ENCODE data around the gene CAMTA1. TPM values are rescaled to one million over a fixed set of nuclear protein-coding genes. Genes with fewer than 3 reads are reported as not detected.

The CAMTA1 gene
- polyA plus RNA-seq, 1 of the 3 experiments (the other 2 are of a cell fraction): 63.1 TPM

GRCh38 chr1:7352364-7352763 is 567.1 kb downstream of the CAMTA1 start:
- Histone ChIP-seq H4K20me1 (ENCODE audit: insufficient read depth) (no peaks in the 10 kb centered on the region), H3K9me3 (no peaks in the 10 kb centered on the region), H3K27ac (ENCODE audit: low read depth in 2 of 2, low read length in 1 of 2) (no peak overlapping the region), H3K9me2 (no peaks in the 10 kb centered on the region), H3K27me3 (ENCODE audit: insufficient read depth) (no peaks in the 10 kb centered on the region), H3K79me2 (ENCODE audit: insufficient read depth) (no peaks in the 10 kb centered on the region), H3K4me1 (ENCODE audit: control insufficient read depth in 1 of 2, insufficient read depth in 2 of 2, low read depth in 1 of 2, low read length in 1 of 2) (peaks cover 0 to 19% of the 10 kb centered on the region in 2 experiments; a peak in 1 of 4 replicates), H3K4me2 (no peak overlapping the region), H3K36me3 (replicated peaks in 1 of 2; ENCODE audit: control insufficient read depth in 1 of 2, insufficient read depth in 2 of 2, low read length in 1 of 2) (no peaks in the 10 kb centered on the region), H3F3A (replicated peaks; ENCODE audit: insufficient read depth) (no peaks in the 10 kb centered on the region), H2AFZ (ENCODE audit: low read depth) (no peak overlapping the region), H3K4me3 (ENCODE audit: low read depth in 2 of 2, low read length in 1 of 2) (no peak overlapping the region), H3K9ac (no peak overlapping the region)
- ChIA-PET CTCF (no interaction called here), POLR2A (interaction anchor here (1.1 kb wide), 1 partner anchor 9 kb away, joined by 3 read pairs; no protein-coding TSS in a partner anchor)
- TF ChIP-seq, protein P1, sequence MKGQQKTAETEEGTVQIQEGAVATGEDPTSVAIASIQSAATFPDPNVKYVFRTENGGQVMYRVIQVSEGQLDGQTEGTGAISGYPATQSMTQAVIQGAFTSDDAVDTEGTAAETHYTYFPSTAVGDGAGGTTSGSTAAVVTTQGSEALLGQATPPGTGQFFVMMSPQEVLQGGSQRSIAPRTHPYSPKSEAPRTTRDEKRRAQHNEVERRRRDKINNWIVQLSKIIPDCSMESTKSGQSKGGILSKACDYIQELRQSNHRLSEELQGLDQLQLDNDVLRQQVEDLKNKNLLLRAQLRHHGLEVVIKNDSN (IDR thresholded peaks at IDR 0.05; ENCODE audit: borderline replicate concordance, low read depth): no peak
- no peak for TF ChIP-seq SIN3A (IDR thresholded peaks at IDR 0.05; ENCODE audit: borderline replicate concordance, low read depth, low read length)
- no peak for TF ChIP-seq RXRA (IDR thresholded peaks at IDR 0.05; ENCODE audit: borderline replicate concordance, low read depth)
- TF ChIP-seq, protein P2, sequence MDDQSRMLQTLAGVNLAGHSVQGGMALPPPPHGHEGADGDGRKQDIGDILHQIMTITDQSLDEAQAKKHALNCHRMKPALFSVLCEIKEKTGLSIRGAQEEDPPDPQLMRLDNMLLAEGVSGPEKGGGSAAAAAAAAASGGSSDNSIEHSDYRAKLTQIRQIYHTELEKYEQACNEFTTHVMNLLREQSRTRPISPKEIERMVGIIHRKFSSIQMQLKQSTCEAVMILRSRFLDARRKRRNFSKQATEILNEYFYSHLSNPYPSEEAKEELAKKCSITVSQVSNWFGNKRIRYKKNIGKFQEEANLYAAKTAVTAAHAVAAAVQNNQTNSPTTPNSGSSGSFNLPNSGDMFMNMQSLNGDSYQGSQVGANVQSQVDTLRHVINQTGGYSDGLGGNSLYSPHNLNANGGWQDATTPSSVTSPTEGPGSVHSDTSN (IDR thresholded peaks at IDR 0.05): no peak
- no peak for TF ChIP-seq GABPA (IDR thresholded peaks at IDR 0.05; ENCODE audit: low read depth)
- TF ChIP-seq MEF2A (IDR thresholded peaks at IDR 0.05; ENCODE audit: borderline replicate concordance, low read depth): no peak
- no peak for TF ChIP-seq FOXJ3 (CRISPR knock-in tag; IDR thresholded peaks at IDR 0.05)
- TF ChIP-seq, protein P3, sequence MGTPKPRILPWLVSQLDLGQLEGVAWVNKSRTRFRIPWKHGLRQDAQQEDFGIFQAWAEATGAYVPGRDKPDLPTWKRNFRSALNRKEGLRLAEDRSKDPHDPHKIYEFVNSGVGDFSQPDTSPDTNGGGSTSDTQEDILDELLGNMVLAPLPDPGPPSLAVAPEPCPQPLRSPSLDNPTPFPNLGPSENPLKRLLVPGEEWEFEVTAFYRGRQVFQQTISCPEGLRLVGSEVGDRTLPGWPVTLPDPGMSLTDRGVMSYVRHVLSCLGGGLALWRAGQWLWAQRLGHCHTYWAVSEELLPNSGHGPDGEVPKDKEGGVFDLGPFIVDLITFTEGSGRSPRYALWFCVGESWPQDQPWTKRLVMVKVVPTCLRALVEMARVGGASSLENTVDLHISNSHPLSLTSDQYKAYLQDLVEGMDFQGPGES (IDR thresholded peaks at IDR 0.05; ENCODE audit: low read depth, low read length): no peak
- TF ChIP-seq RAD21 (IDR thresholded peaks at IDR 0.05; ENCODE audit: low read length): no peak
- no peak for TF ChIP-seq ELF1 (IDR thresholded peaks at IDR 0.05)
- no peak for TF ChIP-seq FOSL2 (IDR thresholded peaks at IDR 0.05; ENCODE audit: borderline replicate concordance, low read depth)
- TF ChIP-seq NFIC (IDR thresholded peaks at IDR 0.05; ENCODE audit: borderline replicate concordance): no peak
- no peak for TF ChIP-seq EP300 (IDR thresholded peaks at IDR 0.05; ENCODE audit: borderline replicate concordance in 1 of 2, low read depth in 1 of 2, low read length in 1 of 2)
- 93% methylated on average over 3 of the region's 4 CpGs for WGBS (ENCODE audit: low lambda C conversion rate)
- no peak for DNase-seq

DNA sequence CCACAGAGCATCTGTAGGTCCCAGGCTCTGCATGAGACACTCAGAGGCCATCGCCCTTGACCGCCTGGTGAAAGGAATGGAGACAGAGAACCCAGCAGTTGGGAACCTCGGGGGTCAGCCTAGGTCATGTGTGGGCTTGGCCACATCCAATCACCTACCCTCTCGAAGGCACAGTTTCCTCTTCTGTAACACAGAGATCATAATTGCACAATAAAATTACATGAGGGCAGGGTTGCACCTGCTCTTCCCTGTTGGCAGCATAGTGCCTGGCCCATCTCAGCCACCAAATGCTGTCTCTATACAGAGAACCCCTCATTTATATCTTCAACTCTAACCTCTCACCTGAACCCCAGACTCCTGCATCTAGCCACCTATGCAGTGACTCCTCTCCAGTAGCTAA is 567.7 kb downstream of the CAMTA1 start:
- DNase-seq: no peak
- H3K27ac ChIP-seq (ENCODE audit: low read depth in 2 of 2, low read length in 1 of 2): no peak overlapping the region
- no peak overlapping the region for H2AFZ ChIP-seq (ENCODE audit: low read depth)
- WGBS (ENCODE audit: low lambda C conversion rate): 75% methylated on average over 4 of the region's 4 CpGs
- CTCF ChIA-PET: no interaction called here
- TF ChIP-seq, protein P3 (IDR thresholded peaks at IDR 0.05; ENCODE audit: low read depth, low read length): no peak
- POLR2A ChIA-PET: interaction anchor here (1.1 kb wide), 1 partner anchor 8 kb away, joined by 3 read pairs; no protein-coding TSS in a partner anchor
- H3K4me1 ChIP-seq (ENCODE audit: control insufficient read depth in 1 of 2, insufficient read depth in 2 of 2, low read depth in 1 of 2, low read length in 1 of 2): peaks cover 0 to 19% of the 10 kb centered on the region in 2 experiments; a peak in 1 of 4 replicates
- no peaks in the 10 kb centered on the region for H3K79me2 ChIP-seq (ENCODE audit: insufficient read depth)
- H3K27me3 ChIP-seq (ENCODE audit: insufficient read depth): no peaks in the 10 kb centered on the region
- H3K4me3 ChIP-seq (ENCODE audit: low read depth in 2 of 2, low read length in 1 of 2): no peak overlapping the region
- H3K9ac ChIP-seq: no peak overlapping the region
- no peaks in the 10 kb centered on the region for H4K20me1 ChIP-seq (ENCODE audit: insufficient read depth)
- H3K9me2 ChIP-seq: no peaks in the 10 kb centered on the region
- no peaks in the 10 kb centered on the region for H3F3A ChIP-seq (replicated peaks; ENCODE audit: insufficient read depth)
- no peak overlapping the region for H3K4me2 ChIP-seq
- no peaks in the 10 kb centered on the region for H3K9me3 ChIP-seq
- H3K36me3 ChIP-seq (replicated peaks in 1 of 2; ENCODE audit: control insufficient read depth in 1 of 2, insufficient read depth in 2 of 2, low read length in 1 of 2): no peaks in the 10 kb centered on the region
